HepG2 (cell line): ENCODE data around the gene CDO1. TPM values are rescaled to one million over a fixed set of nuclear protein-coding genes. Genes with fewer than 3 reads are reported as not detected.

Experiments used
- AGO2 ChIP-seq: fragments of 200-400 bp; formaldehyde crosslinking; optimal IDR thresholded peaks from 2 replicates; pipeline ENCODE3; 2017; ENCODE audit warnings: mild to moderate bottlenecking, low read depth, low read length, moderate library complexity
- ARHGAP35 ChIP-seq: sonication (generic); formaldehyde crosslinking; IDR thresholded peaks from 2 replicates; pipeline ENCODE4 v1.9.0; 2022; ENCODE audit warnings: mild to moderate bottlenecking, inconsistent platforms, moderate library complexity, missing genetic modification reagents, borderline replicate concordance
- ATF1 ChIP-seq: IDR thresholded peaks from 2 replicates; pipeline ENCODE4 v1.6.1; 2016; ENCODE audit warnings: mild to moderate bottlenecking, control low read depth
- CSRNP2 ChIP-seq: sonication (generic); formaldehyde crosslinking; conservative IDR thresholded peaks from 2 replicates; pipeline ENCODE4 v1.8.0; 2022; ENCODE audit warnings: low read depth, missing genetic modification reagents
- DPF2 ChIP-seq: sonication (generic); formaldehyde crosslinking; IDR thresholded peaks from 2 replicates; pipeline ENCODE4 v1.4.0; 2020; ENCODE audit warnings: mild to moderate bottlenecking, low read depth, missing genetic modification reagents, borderline replicate concordance
- FLYWCH1 ChIP-seq: sonication (generic); formaldehyde crosslinking; IDR thresholded peaks from 2 replicates; pipeline ENCODE4 v1.8.1; 2023; ENCODE audit warnings: mild to moderate bottlenecking, missing genetic modification reagents
- HHEX ChIP-seq: IDR thresholded peaks from 2 replicates; pipeline ENCODE4 v1.6.1; 2016; ENCODE audit warnings: control low read depth
- IKZF1 ChIP-seq: fragments of 450-650 bp; IDR thresholded peaks from 2 replicates; pipeline ENCODE4 v1.7.1; 2016
- KAT7 ChIP-seq: IDR thresholded peaks from 2 replicates; pipeline ENCODE4 v1.6.1; 2018; ENCODE audit warnings: borderline replicate concordance, missing compliant biosample characterization
- KMT2A ChIP-seq: sonication (generic); formaldehyde crosslinking; IDR thresholded peaks from 2 replicates; pipeline ENCODE4 v1.4.0; 2020; ENCODE audit warnings: missing genetic modification reagents
- MTA1 ChIP-seq: sonication (generic); formaldehyde crosslinking; IDR thresholded peaks from 2 replicates; pipeline ENCODE4 v1.4.0; 2020; ENCODE audit warnings: missing genetic modification reagents, mild to moderate bottlenecking, borderline replicate concordance
- MTERF4 ChIP-seq: sonication (generic); formaldehyde crosslinking; IDR thresholded peaks from 2 replicates; pipeline ENCODE4 v1.8.0; 2023; ENCODE audit warnings: mild to moderate bottlenecking, missing genetic modification reagents
- NR1H2 ChIP-seq: sonication (generic); formaldehyde crosslinking; IDR thresholded peaks from 2 replicates; pipeline ENCODE4 v1.8.1; 2022; ENCODE audit warnings: low read depth, missing genetic modification reagents, borderline replicate concordance
- RXRB ChIP-seq: IDR thresholded peaks from 2 replicates; pipeline ENCODE4 v1.6.1; 2016; ENCODE audit warnings: borderline replicate concordance, missing genetic modification reagents, missing compliant biosample characterization
- SNAI1 ChIP-seq: sonication (generic); formaldehyde crosslinking; IDR thresholded peaks from 2 replicates; pipeline ENCODE4 v1.5.0; 2020; ENCODE audit warnings: mild to moderate bottlenecking, missing genetic modification reagents, borderline replicate concordance
- STAG1 ChIP-seq: sonication (generic); formaldehyde crosslinking; IDR thresholded peaks from 2 replicates; pipeline ENCODE4 v1.4.0; 2020; ENCODE audit warnings: missing genetic modification reagents
- TP53 ChIP-seq: sonication (generic); formaldehyde crosslinking; conservative IDR thresholded peaks from 2 replicates; pipeline ENCODE4 v1.4.0; 2020; ENCODE audit warnings: missing genetic modification reagents
- ZBTB42 ChIP-seq: sonication (generic); formaldehyde crosslinking; IDR thresholded peaks from 2 replicates; pipeline ENCODE4 v1.5.0; 2020; ENCODE audit warnings: mild to moderate bottlenecking, missing genetic modification reagents
- ZC3H13 ChIP-seq: sonication (generic); formaldehyde crosslinking; IDR thresholded peaks from 2 replicates; pipeline ENCODE4 v1.8.1; 2023; ENCODE audit warnings: mild to moderate bottlenecking, missing genetic modification reagents, moderate library complexity
- ZNF20 ChIP-seq: sonication (generic); formaldehyde crosslinking; IDR thresholded peaks from 2 replicates; pipeline ENCODE4 v1.4.0; 2020; ENCODE audit warnings: mild to moderate bottlenecking, moderate library complexity, missing genetic modification reagents
- ZSCAN29 ChIP-seq: sonication (generic); formaldehyde crosslinking; conservative IDR thresholded peaks from 2 replicates; pipeline ENCODE4 v1.4.0; 2020; ENCODE audit warnings: mild to moderate bottlenecking, missing genetic modification reagents
- ZXDC ChIP-seq: sonication (generic); formaldehyde crosslinking; IDR thresholded peaks from 2 replicates; pipeline ENCODE4 v1.5.0; 2020; ENCODE audit warnings: mild to moderate bottlenecking, missing genetic modification reagents
- polyA plus RNA-seq, 8 experiments: library from polyadenylated mRNA; depleted of rRNA in 3 of 8; stranded (reverse) in 7 of 8; unstranded in 1 of 8; fragments of >200 nt; fragmentation: Illumina TruSeq in 4 of 8; extraction: Trizol in 4 of 8; gene quantifications; 2 replicates each; pipeline versions ENCODE4 v1.2.1 to v1.2.3, GENCODE V29; 2011 to 2016; ENCODE audit warnings: low read depth in 4 of 8, missing spikeins in 1 of 8, mixed read lengths in 1 of 8; ENCODE audit not compliant: insufficient read depth in 1 of 8
- total RNA-seq, 5 experiments: library from RNA; depleted of rRNA; stranded (reverse); fragments of >200 nt; fragmentation: Illumina TruSeq; extraction: Trizol; gene quantifications; 2 replicates each; pipeline ENCODE4 v1.2.3, GENCODE V29; 2016; ENCODE audit warnings: low read depth in 1 of 5

Gene CDO1
- total and polyA plus RNA-seq, 2 of the 13 experiments (the other 11 are each of a cell fraction or from before 2014, with no cell fraction given) = 3.2 to 4.4 TPM

- peak; percentile 68; the same call in 1 of the 2 replicates for TF ChIP-seq ZXDC (CRISPR knock-in tag)
- peak; percentile 80; the same call in 1 of the 2 replicates for TF ChIP-seq FLYWCH1 (CRISPR knock-in tag)
- TF ChIP-seq CSRNP2 (CRISPR knock-in tag) = no peak; the same call in 1 of the 2 replicates
- peak; percentile 66; the same call in 1 of the 2 replicates for TF ChIP-seq ZNF20
- TF ChIP-seq STAG1 = no peak
- peak; percentile 80 for TF ChIP-seq KMT2A (CRISPR knock-in tag)
- TF ChIP-seq IKZF1 = no peak
- peak; percentile 42; the same call in 1 of the 2 replicates for TF ChIP-seq SNAI1
- TF ChIP-seq ZSCAN29 = no peak; the same call in 1 of the 2 replicates
- no peak for TF ChIP-seq ATF1
- TF ChIP-seq DPF2 (CRISPR knock-in tag) = no peak
- 0 out of 2 replicates have a peak, but pooled peaks have one; percentile 19 for TF ChIP-seq NR1H2 (CRISPR knock-in tag)
- 0 out of 2 replicates have a peak, but pooled peaks have one; percentile 27 for TF ChIP-seq ZBTB42 (CRISPR knock-in tag)
- 0 out of 2 replicates have a peak, but pooled peaks have one; percentile 34 for TF ChIP-seq TP53 (CRISPR knock-in tag)
- TF ChIP-seq HHEX (CRISPR knock-in tag) = no peak
- TF ChIP-seq AGO2 = no peak
- TF ChIP-seq ARHGAP35 (CRISPR knock-in tag) = peak; percentile 87; the same call in 1 of the 2 replicates
- TF ChIP-seq KAT7 (CRISPR knock-in tag) = no peak; the same call in 1 of the 2 replicates
- peak; percentile 81 for TF ChIP-seq RXRB
- peak; percentile 88; the same call in 1 of the 2 replicates for TF ChIP-seq ZC3H13 (CRISPR knock-in tag)
- peak; percentile 80 for TF ChIP-seq MTERF4 (CRISPR knock-in tag)
- TF ChIP-seq MTA1 (CRISPR knock-in tag) = peak; percentile 54; the same call in 1 of the 2 replicates
These were observed 25.1 kb upstream of the CDO1 start, which contains the start of the genes AP3S1 and ATG12 (continued) for GRCh38 chr5:115841382-115842088.
